NT2/D1 (cell line): Measurements from ENCODE around the gene RBP5.

Experiments
- SUZ12 ChIP-seq: IDR thresholded peaks from 2 replicates; pipeline ENCODE4 v1.6.1; 2011; ENCODE audit not compliant: insufficient read length, insufficient read depth; ENCODE audit errors: extremely low read depth
- YY1 ChIP-seq: IDR thresholded peaks from 2 replicates; pipeline ENCODE4 v1.6.1; 2011; ENCODE audit not compliant: insufficient read length, insufficient read depth

DNA sequence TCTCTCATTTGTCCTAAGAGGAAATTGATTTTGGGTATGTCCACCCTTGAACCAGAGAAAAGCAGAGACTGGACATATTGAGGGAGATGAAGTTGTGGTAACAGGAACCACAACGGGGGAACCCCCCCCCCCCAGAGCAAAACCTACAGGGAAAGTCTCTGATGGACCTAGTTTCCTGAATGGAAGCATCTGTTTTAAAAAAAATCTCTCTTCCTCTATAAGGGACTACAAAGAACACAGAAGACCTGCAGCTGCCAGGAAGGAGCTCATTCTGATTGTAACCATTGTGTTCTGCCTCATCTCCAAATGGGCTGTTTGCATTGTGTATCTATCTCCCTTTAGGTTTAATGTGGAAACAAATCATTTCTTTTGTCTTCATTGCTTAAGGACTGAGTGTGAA is 54.7 kb downstream of the RBP5 start:
- TF ChIP-seq YY1: no peak
- TF ChIP-seq SUZ12: no peak
